Hypothalamus (tissue), 51 donors: ENCODE data around the gene CTIF.

Experiments used
- DNase-seq, 51 donors: peaks; one replicate each; lab custom pipeline; 2025; lab: John Stamatoyannopoulos, UW

Gene CTIF

GRCh38 chr18:48757367-48757766, 218.5 kb downstream of the CTIF start:
- DNase-seq = no peak

GRCh38 chr18:48757906-48758305, 219.1 kb downstream of the CTIF start:
- no peak for DNase-seq

- DNase-seq = no peak
Observed at GRCh38 chr18:48761582-48761981, 222.8 kb downstream of the CTIF start.

- DNase-seq = no peak
Observed at GRCh38 chr18:48762022-48762421, 223.2 kb downstream of the CTIF start.

- DNase-seq = no peak
Observed at GRCh38 chr18:48762836-48763718, 224.2 kb downstream of the CTIF start.

- DNase-seq = no peak
Observed at GRCh38 chr18:48763719-48764100, 224.9 kb downstream of the CTIF start.

GRCh38 chr18:48765053-48765452, 226.2 kb downstream of the CTIF start:
- DNase-seq = no peak

- no peak for DNase-seq
Observed at GRCh38 chr18:48766026-48766425, 227.2 kb downstream of the CTIF start.

GRCh38 chr18:48766487-48766886, 227.7 kb downstream of the CTIF start:
- DNase-seq = no peak

- DNase-seq = no peak
Observed at GRCh38 chr18:48767090-48767690, 228.4 kb downstream of the CTIF start.

- no peak for DNase-seq
Observed at GRCh38 chr18:48769006-48769636, 230.3 kb downstream of the CTIF start.

- DNase-seq = no peak
Observed at GRCh38 chr18:48770243-48770642, 231.4 kb downstream of the CTIF start.

GRCh38 chr18:48771641-48772375, 233.0 kb downstream of the CTIF start:
- DNase-seq = peak in 1 of 51 donors; percentile 23

GRCh38 chr18:48772457-48772856, 233.6 kb downstream of the CTIF start:
- no peak for DNase-seq

- no peak for DNase-seq
Observed at GRCh38 chr18:48773821-48774220, 235.0 kb downstream of the CTIF start.

GRCh38 chr18:48774941-48775340, 236.1 kb downstream of the CTIF start:
- no peak for DNase-seq

- DNase-seq = no peak
Observed at GRCh38 chr18:48775372-48776155, 236.7 kb downstream of the CTIF start.

GRCh38 chr18:48776156-48776555, 237.3 kb downstream of the CTIF start:
- no peak for DNase-seq

- DNase-seq = no peak
Observed at GRCh38 chr18:48776641-48777025, 237.8 kb downstream of the CTIF start.

- DNase-seq = peak in 35 of 51 donors; percentile 7 to 79 (median 39)
Observed at GRCh38 chr18:48777026-48777743, 238.4 kb downstream of the CTIF start.
